HK-2 (cell line): ENCODE data around the gene CYB5B.

ENCODE experiments used
- DNase-seq: peaks from one replicate; pipeline ENCODE4 v3.0.0-alpha.2; 2018; ENCODE audit not compliant: unreplicated experiment

The CYB5B gene, protein sequence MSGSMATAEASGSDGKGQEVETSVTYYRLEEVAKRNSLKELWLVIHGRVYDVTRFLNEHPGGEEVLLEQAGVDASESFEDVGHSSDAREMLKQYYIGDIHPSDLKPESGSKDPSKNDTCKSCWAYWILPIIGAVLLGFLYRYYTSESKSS

DNA sequence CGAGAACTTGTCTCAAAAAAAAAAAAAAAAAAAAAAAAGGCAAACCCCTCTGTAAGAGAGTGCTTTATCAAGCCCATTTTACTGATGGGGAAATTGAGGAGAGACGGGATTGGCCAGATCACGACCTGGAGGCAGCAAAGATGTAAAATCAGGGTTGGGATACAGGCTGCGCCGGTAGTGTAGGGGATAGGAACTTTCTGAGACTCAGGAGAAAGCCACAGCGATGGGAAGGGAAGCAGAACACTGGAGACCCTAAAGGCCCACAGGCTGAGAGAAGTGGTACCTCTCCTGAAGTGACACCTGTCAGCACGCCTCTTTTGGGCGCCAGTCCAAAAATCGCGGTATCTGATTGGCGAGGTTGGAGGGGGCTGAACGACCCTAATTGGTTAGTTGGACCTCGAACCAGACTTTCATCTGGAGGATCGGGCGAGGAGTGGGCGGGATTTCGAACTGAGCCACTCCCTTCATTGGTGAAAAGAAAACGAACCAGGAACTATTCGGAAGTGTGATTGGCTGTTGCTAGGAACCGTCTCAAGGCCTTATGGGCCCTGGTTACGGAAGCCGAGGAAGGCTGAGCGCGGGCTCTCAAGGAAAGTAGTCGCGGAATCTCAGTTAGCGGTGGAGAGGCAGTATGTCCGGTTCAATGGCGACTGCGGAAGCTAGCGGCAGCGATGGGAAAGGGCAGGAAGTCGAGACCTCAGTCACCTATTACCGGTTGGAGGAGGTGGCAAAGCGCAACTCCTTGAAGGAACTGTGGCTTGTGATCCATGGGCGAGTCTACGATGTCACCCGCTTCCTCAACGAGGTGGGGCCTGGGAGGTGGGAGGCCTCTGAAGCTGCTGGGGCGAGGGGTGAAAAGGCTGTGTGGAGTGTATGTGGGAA, at the start of gene CYB5B:
TSS of gene CYB5B (plus strand) at position 567 of the 882 bp plus-strand sequence. CDS start at position 632, 65 bp downstream.
- DNase-seq = peak; percentile 97

DNA sequence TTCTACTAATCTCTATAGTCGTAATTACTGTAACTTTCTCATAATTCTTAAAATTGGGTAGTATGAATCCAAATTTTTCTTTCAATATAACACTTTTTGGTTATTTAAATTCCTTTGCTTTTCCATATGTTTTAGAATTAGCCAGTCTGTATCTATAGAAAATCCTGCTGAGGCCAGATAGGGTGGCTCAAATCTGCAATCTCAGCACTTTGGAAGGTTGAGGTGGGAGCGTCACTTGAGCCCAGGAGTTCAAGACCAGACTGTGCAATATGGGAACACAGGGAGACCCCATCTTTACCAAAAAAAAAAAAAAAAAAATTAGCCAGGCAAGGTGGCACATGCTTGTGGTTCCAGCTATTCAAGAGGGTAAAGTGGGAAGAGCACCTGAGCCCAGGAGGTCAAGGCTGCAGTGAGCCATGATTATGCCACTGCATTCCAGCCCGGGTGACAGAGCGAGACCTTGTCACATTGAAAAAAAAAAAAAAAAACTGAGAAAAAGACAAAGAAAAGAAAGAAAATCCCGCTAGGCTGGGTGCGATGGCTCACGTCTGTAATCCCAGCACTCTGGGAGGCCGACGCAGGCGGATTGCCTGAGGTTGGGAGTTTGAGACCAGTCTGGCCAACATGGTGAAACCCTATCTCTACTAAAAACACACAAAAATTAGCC, 47.9 kb upstream of the CYB5B start:
- no peak for DNase-seq

DNA sequence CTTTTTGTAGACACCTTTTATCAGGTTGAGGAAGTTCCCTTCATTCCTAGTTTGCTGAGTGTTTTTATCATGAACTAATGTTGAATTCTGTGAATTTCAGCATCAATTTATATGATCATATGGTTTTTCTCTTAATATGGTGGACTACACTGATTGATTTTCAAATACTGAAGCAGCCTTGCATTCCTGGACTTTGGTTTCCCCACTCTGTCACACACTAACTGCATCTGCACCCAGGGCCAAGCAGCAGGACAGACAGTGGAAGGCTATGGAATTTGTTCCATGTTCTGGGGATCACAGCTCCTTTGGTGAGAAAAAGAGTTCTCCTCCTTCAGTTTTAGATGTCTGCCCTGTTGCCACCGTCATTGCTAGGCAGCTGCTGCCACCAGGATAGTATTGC, 46.4 kb upstream of the CYB5B start:
- no peak for DNase-seq

DNA sequence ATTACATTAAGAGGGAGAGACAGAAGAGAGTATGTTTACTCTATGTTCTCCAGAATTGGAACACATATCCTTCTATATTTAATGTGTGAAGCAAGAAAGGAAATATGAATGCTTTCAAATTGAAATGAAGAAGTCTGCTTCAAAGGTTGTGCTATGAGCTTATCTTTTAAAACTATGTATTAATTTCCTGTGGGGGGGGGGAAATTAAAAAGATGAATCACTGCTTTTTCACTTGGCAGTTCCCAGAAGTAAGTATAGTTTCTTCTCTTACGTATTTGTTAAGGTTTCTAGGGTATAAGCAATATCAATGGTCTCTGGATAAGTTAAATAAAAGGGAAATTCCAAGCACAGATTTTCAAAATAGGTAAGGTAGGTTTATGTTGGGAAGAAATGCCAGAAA, 45.7 kb upstream of the CYB5B start:
- no peak for DNase-seq

DNA sequence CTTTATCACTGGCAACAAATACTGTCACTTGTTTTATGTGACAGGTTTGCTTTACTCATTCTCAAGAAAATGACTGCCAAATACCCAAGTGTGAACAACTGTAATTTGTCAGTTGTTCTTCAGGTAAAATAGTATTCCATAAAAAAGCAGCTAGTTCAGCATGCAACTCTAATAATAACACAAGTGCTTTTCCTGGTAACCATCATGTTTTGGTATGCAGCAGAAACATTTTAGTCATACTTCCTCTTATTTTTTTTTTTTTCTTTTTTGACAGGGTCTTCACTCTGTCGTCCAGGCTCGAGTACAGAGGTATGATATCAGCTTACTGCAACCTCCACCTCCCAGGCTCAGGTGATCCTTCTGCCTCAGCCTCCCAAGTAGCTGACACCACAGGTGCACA, 43.2 kb upstream of the CYB5B start:
- DNase-seq = no peak

DNA sequence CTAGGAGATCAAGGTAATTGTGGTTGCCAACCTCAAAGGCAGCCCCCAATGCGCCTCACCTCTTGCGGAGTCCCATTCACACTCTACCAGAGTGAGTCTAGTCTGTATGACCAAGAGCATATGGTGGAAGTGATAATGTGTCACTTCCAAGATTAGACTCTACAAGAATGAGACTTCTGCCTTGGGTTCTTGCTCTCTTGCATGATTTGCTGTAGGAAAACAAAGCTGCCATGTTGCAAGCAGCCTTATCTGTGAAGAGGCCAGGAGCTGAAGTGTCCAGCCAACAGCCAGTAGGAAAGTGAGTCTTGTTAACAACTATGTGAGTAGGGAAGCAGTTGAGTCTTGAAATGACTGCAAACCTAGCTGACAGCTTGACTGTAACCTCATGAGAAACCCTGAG, 42.0 kb upstream of the CYB5B start:
- DNase-seq = no peak

DNA sequence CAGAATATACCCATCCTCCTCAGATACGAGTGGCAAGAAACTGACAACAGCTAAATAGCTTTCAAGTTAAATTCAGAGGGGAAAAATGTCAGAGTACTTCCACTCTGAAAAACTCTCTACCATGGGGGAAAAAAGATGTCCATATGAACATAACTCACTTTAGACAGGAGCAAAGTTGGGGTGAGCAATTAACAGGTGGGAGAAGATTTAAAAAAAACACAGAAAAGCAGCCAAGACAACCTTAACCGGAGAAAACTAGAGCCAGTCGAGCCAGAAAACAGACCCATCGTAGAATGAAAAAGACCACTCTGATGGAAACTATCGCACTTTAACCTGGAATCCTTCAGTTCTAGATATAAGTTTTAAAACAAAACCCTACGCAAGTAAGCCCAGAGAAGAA, 39.4 kb upstream of the CYB5B start:
- no peak for DNase-seq

DNA sequence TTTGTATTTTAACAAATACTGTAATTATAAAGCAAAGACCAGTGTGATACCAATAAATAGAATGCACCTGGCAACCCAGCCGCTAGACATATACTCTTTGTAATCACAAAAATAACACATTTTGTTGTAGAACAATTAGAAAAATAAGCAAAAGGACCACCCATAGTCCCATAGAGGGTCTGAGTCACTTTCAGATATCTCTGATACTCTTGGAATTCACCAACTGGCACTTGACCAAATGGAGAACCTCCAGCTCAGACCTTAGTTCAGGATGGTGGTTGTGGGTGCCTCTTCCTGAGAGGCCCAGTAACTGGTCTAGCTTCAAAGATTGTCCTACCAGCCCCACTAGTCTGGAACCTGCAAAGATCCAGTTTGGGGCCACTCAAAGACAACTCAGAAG, 37.8 kb upstream of the CYB5B start:
- DNase-seq = no peak

DNA sequence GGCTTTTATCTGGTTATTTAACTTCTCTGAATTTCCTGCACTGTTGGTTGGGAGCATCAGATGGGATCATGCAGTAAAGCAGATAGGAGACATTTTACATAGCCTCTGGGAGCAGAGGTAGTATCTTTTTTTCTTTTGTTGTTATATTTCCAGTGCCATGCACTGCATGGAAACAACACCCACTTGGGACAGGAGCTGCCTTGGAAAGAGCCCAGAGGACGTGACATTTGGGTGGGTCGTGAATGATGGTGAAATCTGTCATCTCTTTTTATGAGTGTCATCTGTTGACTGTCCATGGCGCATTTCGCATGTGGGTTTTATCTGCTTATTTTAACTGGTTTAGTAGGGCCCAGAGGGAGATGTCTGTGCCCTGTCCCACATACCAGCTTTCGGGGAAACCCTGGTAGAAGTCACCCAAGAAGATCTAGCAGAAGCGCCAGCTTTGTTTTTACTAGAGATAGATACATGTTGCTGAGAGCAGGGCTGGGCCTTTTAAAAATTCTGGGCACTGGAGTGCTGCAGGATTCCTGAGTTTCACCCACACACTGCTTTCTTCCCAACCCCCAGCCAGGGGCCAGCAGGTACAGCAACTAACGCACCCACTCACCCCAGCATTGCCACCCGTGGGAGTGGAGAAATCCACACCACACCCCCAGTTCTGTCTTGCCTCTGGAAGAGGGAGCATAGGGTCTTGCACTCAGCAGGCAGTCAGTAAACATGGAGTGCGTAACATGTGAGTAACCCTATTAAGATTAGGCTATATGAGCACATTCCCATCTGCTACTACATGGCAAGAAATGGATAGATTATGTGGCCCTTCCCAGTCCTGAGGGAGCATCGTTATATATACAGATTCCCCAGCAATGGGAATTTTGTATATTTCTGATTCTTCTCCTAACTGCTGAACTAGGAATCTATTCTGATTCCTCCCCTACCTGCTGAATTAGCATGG, 30.2 kb upstream of the CYB5B start:
- no peak for DNase-seq

DNA sequence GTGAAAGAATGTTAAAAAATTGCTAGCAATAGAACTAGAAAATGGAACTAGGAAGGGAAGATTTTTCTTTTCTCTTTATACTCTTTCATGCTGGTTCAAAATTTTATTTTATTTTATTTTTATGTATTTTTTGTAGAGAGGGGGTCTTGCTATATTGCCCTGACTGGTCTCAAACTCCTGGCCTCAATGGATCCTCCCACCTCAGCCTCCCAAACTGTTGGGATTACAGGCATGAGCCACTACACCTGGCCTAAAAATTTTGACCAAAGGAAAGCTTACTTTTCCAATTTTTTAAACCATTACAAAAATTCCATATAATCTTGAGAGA, 28.6 kb upstream of the CYB5B start:
- DNase-seq = no peak

DNA sequence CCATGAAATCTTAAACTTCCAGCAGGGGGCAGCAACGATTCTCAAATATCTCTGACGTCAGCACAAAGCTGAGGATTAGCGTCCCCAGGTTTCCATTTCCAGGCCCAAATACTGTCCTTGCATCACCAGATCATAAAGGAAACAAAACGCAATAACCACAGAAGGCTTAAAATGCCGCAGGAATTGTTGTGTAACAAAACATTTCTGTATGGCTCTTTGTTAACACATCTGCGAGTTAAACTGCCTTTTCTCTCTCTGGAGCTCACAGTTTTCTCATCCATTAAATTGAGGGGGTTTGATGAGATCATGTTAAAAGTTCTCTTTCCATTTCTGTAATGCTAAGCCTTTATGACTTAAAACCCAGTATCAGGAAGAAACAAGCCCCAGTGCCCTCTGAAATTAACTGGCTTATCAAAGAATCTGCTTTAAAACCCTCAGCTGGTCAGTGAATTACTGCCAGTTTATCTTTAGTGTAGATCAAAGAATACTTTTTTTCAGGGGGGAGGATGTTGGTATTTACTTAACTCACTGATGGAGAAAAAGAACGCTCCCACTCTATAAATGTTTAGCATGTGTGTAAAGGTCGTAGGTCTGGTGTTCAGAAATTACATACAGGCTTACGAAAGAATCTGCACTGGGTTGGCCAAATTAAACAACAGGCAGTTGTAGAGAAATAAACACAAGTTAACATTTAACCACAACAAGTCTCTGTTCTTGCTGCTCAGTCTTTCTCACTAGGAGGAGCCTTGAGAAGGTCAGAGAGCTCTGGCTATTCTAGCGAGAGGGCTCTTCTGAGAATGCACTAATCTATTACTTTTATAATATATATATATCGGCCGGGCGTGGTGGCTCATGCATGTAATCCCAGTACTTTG, 28.0 kb upstream of the CYB5B start:
- DNase-seq = peak; percentile 70

DNA sequence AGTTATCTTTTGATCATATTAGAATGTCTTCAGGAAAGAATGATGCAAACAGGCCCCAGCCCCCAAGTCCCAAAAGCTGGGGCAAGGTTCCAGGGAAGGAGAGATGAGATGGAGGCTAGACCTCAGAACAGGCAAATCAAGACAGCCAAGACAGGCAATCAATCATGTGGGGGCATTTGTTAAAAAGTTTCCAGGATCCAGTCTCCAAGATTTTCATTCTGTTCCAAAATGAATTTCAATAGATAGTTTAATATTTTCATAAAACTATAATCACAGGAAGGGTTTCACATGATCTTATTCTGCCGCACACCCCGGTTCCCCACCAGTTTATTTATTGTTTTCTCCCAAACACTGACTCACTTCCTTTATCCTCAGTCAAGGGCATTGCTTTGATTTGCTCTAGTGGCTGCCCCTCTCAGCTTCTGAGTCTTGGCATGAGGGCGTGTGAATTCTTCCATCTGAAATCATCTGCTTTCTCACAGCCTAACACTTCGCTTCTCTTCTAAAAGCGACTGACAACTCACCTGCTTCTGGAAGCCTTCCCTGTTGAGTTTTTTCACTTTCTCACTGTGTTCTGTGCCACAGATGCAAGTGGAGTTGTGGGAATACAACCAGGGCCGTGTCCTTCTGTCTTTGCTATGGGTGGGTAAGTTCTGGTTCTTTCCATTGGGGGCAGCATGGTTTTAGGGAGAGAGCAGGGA, 26.4 kb upstream of the CYB5B start:
- DNase-seq = peak; percentile 54

DNA sequence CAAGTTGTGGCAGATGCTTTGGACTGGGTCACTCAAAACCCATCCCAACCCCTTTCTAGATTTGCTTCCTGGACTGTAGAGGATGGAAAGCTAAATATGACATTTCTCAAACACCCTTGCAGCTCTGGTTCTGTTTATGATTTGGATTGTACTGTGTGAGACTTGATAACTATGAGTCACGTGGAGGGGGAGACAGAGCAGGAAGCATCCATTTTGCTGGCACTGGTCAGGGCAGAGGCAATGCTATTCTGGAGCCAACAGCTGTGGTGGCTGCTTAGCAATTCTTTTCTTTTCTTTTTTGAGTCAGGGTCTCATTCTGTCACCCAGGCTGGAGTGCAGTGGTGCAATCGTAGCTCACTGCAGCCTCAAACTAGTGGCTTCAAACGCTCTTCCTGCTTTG, 25.1 kb upstream of the CYB5B start:
- no peak for DNase-seq

DNA sequence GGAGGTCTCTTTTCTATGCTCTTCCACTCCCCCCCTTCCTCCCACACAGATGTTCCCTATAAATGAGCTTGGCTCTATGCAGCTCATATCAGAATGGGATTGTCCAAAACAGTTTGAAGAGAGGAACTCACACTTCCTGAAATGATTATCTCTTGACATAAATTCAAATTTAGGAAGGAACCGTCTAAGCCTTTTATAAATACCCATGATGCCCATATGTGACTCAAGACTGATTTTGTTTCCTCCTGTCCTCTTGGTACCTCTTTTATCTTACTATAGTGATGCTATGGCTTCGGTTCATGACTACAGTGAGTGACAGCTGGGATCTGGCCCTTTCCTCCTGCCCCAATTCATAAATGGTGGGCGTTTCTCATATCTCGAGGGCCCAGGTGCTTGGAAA, 22.0 kb upstream of the CYB5B start:
- no peak for DNase-seq

DNA sequence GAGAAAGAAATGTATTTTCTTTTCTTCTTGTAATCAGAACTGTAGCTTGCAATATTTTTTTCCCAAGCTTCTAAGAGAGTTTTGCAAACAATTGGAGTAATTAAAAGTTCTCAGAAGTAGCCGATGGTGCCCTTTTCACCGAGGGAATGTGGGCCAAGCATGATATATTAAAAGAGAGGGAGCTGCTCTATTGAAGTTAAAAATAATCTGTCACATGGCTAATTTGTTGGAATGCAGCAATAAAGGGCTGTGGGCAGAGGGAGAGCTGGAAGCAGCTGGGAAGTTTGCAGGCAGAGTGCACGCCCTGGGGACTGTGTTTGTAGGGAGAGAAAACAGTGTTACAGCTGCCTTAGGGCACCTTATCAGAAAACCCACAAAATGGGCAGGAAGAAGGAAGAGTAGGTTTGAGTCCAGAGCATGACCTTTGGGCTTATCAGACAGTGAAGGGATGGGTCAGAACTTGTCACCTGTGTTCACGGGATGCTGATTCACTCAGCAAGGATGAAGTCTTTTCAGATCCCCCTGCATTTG, 20.1 kb upstream of the CYB5B start:
- no peak for DNase-seq

DNA sequence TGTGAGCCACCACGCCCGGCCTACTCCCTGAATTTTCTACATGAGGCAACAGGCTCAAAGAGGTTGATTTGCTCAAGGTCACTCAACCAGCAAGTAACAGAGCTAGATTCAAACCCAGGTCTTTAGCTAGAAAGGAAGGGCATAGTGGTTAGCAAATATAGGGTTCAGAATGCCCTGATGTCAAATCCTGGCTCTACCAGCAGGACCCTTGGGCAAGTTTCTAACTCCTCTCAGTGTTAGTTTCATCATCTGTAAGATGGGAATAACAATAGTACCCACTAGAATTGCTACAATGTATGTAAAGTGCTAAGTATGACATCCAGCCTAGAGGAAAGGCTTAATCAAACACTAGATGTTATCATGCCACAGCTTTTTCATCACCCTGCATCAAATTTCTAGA, 19.1 kb upstream of the CYB5B start:
- no peak for DNase-seq

DNA sequence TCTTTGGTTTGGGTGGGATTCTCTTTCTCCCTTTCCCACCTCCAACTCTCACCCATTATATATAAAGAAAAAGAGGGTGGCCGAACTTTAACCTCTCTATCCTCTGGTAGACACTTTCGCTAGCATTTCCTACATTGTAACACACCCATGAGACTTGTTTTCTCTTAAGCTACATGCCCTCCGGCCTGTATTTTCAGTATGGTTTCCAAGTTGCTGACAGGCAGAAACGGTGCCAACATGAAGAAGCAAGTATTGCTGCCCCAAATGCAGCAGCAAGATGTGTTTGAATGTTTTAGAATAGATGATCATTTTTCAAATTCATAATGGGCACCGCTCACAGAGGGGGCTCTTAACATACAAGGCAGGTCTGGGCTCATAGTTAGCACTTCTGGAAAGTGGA, 18.7 kb upstream of the CYB5B start:
- DNase-seq = no peak

DNA sequence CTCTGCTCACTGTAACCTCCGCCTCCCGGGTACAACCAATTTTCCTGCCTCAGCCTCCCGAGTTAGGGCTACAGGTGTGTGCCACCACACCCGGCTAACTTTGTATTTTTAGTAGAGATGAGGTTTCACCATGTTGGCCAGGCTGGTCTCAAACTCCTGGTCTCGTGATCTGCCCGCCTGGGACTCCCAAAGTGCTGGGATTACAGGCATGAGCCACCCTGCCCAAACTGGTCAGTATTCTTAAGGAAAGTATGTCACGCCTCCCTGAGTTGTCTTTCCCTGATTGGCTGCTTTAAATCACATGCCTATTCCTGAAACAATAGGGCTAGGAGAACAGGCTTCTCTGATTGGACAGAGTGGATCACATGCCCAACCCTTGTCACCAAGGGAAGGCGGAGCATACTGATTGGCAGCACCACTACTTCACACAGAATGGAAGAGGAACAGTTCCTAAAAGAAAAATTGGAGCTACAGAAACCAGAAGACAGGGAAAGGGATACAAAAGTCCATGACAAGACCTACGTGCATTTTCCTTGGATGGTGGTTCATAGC, 17.6 kb upstream of the CYB5B start:
- DNase-seq = no peak

DNA sequence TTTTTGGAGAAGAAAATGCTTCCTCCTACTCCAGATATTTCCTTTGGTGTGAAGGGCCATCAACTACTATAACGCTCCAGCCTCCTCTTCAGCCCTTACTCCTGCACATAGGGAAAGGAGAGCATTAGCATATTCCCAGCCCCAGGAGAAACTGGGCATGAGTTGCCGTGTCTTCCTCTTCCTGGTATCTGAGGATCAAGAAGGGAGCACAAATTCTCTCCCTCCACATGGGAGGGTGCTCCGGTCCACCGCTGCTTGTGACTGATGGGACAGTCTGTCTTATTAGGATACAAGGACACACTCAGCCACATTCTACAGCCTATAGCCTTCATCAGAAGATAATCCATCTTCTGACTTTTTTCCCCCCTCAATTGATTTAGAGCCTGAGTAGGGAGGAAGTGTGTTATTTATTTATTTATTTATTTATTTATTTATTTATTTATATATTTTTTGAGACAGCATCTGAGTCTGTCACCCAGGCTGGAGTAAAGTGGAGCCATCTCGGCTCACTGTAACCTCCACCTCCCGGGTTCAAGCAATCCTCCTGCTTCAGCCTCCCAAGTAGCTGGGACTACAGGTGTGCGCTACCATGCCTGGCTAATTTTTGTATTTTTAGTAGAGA, 16.6 kb upstream of the CYB5B start:
- no peak for DNase-seq
